Caki2 (cell line): Measurements from ENCODE around the gene BCKDK. TPM values are rescaled to one million over a fixed set of nuclear protein-coding genes. Genes with fewer than 3 reads are reported as not detected.

Experiments
- DNase-seq: peaks from one replicate; pipeline ENCODE4 v3.0.0-alpha.2; 2015; ENCODE audit warnings: low read depth
- in situ Hi-C: cut with HindIII; loops from 2 replicates; pipeline ENCODE4 v1.10.0; 2016; ENCODE audit warnings: low sequenced_read_pairs, low pct_unique_long_range_greater_than_20kb, mixed read lengths
- total RNA-seq: library from RNA; depleted of rRNA; stranded (reverse); fragments of >200 nt; shearing (Covaris generic); gene quantifications from 2 replicates; pipeline ENCODE4 v1.2.3, GENCODE V29; 2014; ENCODE audit warnings: low replicate concordance

BCKDK gene
- total RNA-seq, 1 experiment from 2014 or later, result 83.0 TPM

DNA sequence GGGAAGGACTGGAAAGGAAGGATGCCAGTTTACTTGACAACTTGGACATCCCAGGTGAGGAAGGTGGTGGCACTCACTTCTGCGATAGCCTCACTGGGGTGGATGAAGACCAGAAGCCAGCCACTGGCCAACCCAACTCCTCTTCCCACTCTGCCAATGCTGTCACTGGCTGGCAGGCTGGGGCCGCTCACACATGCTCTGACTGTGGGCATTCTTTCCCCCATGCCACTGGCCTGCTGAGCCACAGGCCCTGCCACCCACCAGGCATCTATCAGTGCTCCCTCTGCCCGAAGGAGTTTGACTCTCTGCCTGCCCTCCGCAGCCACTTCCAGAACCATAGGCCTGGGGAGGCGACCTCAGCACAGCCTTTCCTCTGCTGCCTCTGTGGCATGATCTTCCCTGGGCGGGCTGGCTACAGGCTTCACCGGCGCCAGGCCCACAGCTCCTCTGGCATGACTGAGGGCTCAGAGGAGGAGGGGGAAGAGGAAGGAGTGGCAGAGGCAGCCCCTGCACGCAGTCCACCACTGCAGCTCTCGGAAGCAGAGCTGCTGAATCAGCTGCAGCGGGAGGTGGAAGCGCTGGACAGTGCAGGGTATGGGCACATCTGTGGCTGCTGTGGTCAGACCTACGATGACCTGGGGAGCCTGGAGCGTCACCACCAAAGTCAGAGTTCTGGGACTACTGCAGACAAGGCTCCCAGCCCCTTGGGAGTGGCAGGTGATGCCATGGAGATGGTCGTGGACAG is 29.4 kb upstream of the BCKDK start:
- DNase-seq, result no peak
- in situ Hi-C loops, result no loop called here

- DNase-seq, result no peak
- in situ Hi-C loops, result no loop called here
Measured at GRCh38 chr16:31079342-31079944, 28.7 kb upstream of the BCKDK start.

- DNase-seq, result no peak
- in situ Hi-C loops, result no loop called here
Measured at GRCh38 chr16:31080035-31080629, 28.1 kb upstream of the BCKDK start.

GRCh38 chr16:31080756-31081419 is 27.3 kb upstream of the BCKDK start:
- in situ Hi-C loops, result no loop called here
- DNase-seq, result no peak

DNA sequence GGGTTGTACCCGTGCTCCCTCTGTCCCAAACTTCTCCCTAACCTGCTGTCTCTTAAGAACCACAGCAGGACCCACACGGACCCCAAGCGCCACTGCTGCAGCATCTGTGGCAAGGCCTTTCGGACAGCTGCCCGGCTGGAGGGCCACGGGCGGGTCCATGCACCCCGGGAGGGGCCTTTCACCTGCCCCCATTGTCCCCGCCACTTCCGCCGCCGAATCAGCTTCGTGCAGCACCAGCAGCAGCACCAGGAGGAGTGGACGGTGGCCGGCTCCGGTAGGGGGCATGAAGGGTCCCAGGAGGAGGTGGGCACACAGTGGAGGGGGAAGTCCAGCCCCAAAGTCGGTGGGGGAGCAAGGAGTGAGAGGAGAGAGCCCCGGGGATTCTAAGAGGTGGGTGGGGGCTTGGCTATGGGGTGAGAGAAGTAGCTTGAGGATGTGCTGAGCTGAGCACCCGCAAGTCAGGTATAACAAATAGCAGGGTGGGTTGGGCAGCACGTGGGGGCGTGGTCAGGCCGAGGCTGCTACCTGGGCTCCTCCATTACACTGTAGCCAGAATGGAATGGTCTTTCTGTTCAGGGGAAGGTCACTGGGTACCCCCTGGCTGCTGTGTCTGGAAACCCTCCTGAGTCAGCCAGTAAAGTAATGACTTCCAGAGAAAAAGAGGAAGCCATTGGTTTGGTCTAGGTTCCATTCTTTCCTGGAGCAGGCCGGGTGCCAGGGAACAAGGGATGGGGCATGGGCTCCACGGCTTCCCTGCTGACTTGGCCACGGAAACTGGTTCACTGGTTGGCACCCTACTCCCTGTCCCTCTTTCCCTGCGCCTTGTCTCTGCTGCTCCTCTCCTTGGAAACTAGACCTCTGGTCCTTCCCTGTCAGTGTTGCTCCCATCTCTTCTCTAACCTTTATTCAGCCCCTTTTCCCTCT is 26.5 kb upstream of the BCKDK start:
- in situ Hi-C loops, result no loop called here
- DNase-seq, result no peak

- in situ Hi-C loops, result no loop called here
- peak; percentile 18 for DNase-seq
Measured at GRCh38 chr16:31082368-31083045, 25.7 kb upstream of the BCKDK start.

DNA sequence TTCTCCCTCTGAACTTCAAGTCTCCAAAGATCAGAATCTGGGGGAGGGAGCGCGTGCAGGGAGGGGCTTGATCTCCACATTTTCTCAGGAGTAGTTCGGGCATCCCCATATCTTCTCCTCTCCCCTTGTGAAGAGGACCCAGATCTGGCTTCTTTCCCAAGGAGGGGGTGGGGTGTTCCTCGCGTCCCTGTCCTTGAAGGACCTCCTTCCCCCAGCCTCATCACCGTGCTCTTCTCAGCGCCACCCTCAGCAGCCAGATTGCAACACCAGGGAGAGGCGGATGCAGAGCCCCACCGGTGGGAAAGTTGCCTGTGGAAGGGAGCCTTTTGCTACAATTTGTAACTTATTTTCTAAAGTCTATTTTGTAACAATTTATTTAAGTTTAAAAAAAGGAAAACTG is 25.1 kb upstream of the BCKDK start:
- in situ Hi-C loops, result no loop called here
- DNase-seq, result no peak

- no peak for DNase-seq
- in situ Hi-C loops, result no loop called here
Measured at GRCh38 chr16:31083556-31083955, 24.6 kb upstream of the BCKDK start.

- in situ Hi-C loops, result no loop called here
- DNase-seq, result no peak
Measured at GRCh38 chr16:31083981-31084380, 24.2 kb upstream of the BCKDK start.

GRCh38 chr16:31084584-31085302 is 23.4 kb upstream of the BCKDK start:
- DNase-seq, result no peak
- in situ Hi-C loops, result no loop called here

DNA sequence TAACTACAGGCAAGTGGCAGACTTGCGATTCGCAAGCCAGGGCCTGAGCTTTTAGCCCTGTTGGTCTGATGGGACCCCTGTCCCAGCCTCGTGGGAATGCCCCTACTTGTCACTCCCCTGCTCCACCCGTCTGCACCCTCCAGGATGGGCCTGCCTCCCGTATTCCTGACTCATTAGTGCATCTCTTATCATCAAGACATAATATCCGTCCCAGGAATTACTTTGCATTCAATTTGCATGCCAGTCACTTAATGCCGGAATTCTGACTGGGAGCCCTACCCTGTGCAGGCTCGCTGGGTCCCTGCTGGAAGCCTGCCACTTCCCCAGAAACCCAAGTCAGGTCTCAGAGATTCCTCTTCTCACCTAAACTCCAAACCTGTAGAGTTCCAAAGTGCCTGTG is 22.8 kb upstream of the BCKDK start:
- in situ Hi-C loops, result no loop called here
- no peak for DNase-seq

DNA sequence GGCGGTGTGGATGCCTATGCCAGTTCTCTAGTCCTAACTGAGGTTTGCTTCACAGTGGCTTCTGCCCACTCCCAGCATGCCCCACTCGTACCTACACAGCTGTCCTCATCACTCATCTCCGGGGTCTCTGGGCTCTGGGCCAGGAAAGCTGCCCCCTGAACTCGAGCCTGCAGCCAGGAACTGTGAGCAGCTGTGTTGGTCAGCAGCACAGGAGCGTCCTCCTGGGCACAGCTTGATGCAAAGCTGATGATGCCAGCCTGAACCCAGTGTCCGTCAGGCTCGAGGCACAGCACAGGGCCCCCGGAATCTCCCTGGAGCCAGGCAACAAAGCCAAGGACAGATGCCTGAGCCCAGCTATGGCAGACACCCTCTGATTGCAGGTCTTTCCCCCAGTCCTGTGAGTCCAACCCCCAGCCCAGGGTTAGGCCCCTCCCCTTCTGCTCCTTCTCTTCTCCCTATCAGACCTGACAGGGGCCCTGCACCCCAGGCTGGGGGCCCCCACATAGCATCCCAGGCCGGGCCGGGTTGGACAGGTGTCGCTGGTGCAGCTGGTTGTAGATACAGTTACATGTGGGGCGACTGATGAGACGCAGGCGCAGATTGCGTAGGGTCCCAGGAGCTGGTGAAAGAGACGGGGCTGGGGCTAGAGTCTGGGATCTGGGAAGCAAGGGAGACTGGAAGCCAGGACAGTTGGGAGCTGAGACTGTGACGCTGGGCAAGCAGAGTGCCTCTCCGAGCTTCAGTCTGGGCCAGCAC is 22.1 kb upstream of the BCKDK start:
- no peak for DNase-seq
- in situ Hi-C loops, result no loop called here

GRCh38 chr16:31086629-31086906 is 21.6 kb upstream of the BCKDK start:
- DNase-seq, result no peak
- in situ Hi-C loops, result no loop called here

GRCh38 chr16:31087481-31087880 is 20.7 kb upstream of the BCKDK start:
- in situ Hi-C loops, result no loop called here
- no peak for DNase-seq

- in situ Hi-C loops, result no loop called here
- DNase-seq, result no peak
Measured at GRCh38 chr16:31087971-31088370, 20.2 kb upstream of the BCKDK start.

DNA sequence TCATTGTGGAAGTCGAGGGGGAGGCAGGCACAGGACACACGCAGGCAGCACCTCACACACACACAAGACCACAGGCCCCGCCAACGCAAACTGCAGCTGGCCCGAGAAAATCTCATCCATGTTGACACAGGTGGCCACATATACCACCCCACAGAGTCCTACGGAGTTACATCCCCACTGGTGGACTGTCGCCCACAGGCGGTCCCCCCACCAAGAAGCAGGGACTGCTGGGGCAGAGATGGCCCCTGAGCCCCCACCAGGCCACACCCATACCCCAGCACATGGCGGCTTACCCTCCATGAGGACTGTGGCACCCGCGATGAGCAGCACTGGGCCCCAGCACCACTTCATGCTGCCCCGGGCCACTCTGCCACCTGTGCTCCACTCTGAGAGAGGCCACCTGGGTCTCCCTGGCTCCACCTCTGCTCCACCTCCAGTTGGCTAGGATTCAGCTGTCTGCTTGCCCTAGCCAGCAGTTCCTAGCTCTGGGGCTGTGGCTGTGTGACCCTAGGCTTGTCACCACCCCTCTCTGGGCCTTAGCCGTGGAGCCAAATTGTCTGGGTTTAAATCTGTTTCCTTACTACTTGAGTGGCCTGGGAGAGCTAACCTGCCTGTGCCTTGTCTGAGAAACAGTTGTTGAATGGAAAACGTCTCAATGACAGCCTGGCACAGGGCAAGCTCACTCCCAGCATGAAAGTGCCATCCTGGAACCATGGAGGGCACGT is 19.6 kb upstream of the BCKDK start, which contains the start of gene PRSS53:
Gene PRSS53 (minus strand): TSS at position 485 of the 725 bp plus-strand sequence. CDS start 134 bp downstream, at position 351.
- in situ Hi-C loops, result no loop called here
- DNase-seq, result no peak
